Stimulated activated CD8-positive, alpha-beta memory T cell treated with anti-CD3 and anti-CD28 coated beads, Interleukin-12 subunit alpha, Interleukin-12 subunit beta, amount 100 ng/mL, for 24 hours (primary cell): ENCODE measurements around the gene TMEM131L.
"Not testable (repeated sequence)": the region's sequence is repeated elsewhere in the genome, so short reads cannot be mapped to it uniquely, and the experiment has no call there.

Experiments
- DNase-seq: peaks from one replicate; pipeline ENCODE4 v3.0.0-alpha.2; 2020; ENCODE audit errors: extremely low read depth

TMEM131L gene

GRCh38 chr4:153499005-153499404, 32.8 kb downstream of the TMEM131L start:
- no peak for DNase-seq

- DNase-seq = no peak
Measured at GRCh38 chr4:153501578-153501977, 35.4 kb downstream of the TMEM131L start.

- no peak for DNase-seq
Measured at GRCh38 chr4:153502584-153502983, 36.4 kb downstream of the TMEM131L start.

- no peak for DNase-seq
Measured at GRCh38 chr4:153506341-153507309, 40.5 kb downstream of the TMEM131L start.

- DNase-seq = no peak
Measured at GRCh38 chr4:153507310-153508073, 41.3 kb downstream of the TMEM131L start.

DNA sequence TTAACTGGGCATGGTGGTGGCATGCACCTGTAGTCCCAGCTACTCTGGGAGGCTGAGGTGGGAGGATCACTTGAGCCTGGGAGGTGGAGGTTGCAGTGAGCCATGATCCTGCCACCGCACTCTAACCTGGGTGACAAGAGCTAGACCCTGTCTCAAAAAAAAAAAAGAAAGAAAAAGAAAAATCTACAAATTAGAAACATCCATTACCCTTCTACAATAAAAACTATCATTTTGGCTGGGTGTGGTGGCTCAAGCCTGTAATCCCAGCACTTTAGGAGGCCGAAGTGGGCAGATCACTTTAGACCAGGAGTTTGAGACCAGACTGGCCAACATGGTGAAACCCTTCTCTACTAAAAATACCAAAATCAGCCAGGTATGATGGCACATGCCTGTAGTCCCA, 43.1 kb downstream of the TMEM131L start:
- DNase-seq = not testable (repeated sequence)

DNA sequence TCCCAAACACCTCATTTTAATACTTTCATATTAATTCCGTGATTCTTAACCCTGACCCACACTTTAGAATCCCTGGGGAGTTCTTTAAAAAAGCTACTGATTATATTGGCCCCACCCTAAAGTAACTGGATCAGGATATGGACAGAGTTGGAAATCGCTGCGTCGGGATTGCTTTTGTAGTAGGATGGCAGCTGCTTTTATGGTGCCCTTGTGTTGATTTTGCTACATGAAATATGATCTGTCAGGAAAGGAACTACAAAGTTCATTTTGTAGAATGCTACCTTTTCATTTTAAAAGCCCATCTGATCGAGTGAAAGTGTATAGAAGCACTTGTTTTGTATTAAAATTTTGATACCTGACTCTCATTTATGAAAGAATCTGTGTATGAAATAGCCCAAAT, 43.6 kb downstream of the TMEM131L start:
- DNase-seq = no peak

GRCh38 chr4:153510252-153511001, 44.3 kb downstream of the TMEM131L start:
- no peak for DNase-seq

GRCh38 chr4:153511104-153511503, 44.9 kb downstream of the TMEM131L start:
- no peak for DNase-seq

- DNase-seq = no peak
Measured at GRCh38 chr4:153512162-153512852, 46.1 kb downstream of the TMEM131L start.

- DNase-seq = no peak
Measured at GRCh38 chr4:153512952-153513500, 46.9 kb downstream of the TMEM131L start.

GRCh38 chr4:153513596-153513995, 47.4 kb downstream of the TMEM131L start:
- no peak for DNase-seq

- no peak for DNase-seq
Measured at GRCh38 chr4:153514001-153514526, 47.9 kb downstream of the TMEM131L start.

DNA sequence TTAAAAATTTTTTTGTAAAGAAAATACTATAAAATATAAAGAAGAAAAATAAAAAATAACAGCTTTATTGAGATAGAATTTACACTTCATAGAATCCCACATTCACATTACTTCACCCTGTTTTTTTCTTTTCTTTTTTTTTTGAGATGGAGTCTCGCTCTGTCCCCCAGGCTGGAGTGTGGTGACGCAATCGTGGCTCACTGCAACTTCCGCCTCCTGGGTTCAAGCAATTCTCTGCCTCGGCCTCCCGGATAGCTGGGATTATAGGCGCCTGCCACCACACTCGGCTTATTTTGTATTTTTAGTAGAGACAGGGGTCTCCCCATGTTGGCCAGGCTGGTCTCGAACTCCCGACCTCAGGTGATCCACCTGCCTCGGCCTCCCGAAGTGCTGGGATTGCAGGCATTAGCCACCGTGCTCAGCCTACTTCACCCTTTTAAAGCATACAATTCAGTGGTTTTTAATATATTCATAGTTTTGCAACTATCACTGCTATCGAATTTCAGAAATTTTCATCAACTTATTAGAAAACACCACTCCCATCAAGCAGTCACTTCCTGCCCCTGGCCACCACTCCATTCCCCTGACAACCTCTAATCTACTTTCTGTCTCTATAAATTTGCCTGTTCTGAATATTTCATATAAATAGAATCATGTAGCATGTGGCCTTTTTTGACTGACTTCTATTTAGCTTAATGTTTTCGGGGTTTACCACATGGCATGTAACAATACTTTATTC, 48.7 kb downstream of the TMEM131L start:
- DNase-seq = no peak

DNA sequence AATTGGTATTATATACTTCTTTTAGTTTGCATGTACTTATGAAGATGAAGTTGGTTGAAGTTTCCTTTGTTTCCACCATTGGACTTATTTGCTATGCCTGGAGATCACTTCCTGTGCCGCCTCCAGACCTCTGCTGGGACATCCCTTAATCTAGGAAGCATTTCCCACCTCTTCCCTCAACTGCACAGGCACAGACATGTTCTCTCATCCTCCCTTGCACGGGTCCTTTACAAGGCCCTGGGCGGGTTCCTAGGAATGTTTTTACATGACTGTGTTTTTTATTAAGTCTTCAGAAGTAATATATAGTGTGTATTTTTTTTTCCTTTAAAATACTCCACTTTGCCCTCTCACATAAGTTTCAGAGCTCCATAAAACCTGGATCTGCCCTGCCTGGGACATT, 51.0 kb downstream of the TMEM131L start:
- no peak for DNase-seq

GRCh38 chr4:153518001-153518400, 51.8 kb downstream of the TMEM131L start:
- no peak for DNase-seq

DNA sequence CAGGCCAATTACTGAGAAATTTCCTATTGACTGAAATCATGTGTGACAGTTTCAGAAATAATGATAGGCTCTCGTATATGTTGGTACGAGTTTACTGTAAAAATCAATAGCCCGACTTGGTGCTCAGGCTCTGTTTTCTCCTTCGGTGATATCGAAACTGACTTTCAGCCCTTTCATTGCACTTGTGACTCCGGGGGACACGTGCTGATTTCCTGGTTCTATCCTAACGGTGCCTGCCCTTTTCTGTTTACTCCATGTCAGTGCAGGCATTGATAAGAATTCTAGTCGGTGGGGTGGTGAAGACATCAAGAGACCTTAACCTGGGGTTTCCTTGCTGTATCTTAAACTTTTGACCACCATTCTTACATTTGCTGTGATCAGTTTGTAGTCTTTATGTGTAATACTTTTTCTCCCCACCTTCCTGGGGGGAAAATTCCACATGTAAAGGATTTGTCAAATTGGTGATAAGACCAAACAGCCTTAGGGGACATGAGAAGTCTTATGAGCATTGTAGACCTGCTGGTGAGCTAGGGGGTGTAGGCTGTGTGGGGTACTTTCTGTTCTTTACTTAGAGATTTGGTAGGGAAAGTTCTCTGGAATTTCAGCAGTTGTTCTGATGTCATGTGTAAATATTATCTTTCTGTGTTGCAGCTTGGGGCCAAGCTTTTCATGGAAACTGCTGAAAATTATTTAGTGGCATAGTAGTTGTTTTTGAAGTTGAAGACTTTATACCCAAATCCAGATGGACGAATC, 52.7 kb downstream of the TMEM131L start:
- DNase-seq = no peak

GRCh38 chr4:153519687-153520086, 53.5 kb downstream of the TMEM131L start:
- no peak for DNase-seq

- no peak for DNase-seq
Measured at GRCh38 chr4:153520227-153520626, 54.1 kb downstream of the TMEM131L start.
